ENCODE measurements around the gene KBTBD3.
"Not testable (repeated sequence)": the region's sequence is repeated elsewhere in the genome, so short reads cannot be mapped to it uniquely, and the experiment has no call there.

KBTBD3 gene

DNA sequence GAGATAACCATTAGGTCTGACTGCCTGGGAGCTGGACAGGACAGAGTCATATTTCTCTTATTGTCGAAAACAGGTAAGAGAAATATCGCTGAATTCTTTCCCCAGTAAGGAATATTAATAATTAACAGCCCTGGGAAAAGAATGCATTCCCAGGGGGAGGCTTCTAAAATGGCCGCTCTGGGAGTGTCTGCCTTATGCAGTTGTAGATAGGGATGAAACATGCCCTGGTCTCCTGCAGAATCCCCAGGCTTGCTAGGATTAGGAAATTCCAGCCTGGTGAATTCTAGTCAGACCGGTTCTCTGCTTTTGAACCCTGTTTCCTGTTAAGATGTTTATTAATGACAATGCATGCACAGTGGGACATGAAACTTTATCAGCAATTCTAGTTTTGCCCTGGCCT, 74.1 kb downstream of the KBTBD3 start:
- not testable (repeated sequence) for DNase-seq

DNA sequence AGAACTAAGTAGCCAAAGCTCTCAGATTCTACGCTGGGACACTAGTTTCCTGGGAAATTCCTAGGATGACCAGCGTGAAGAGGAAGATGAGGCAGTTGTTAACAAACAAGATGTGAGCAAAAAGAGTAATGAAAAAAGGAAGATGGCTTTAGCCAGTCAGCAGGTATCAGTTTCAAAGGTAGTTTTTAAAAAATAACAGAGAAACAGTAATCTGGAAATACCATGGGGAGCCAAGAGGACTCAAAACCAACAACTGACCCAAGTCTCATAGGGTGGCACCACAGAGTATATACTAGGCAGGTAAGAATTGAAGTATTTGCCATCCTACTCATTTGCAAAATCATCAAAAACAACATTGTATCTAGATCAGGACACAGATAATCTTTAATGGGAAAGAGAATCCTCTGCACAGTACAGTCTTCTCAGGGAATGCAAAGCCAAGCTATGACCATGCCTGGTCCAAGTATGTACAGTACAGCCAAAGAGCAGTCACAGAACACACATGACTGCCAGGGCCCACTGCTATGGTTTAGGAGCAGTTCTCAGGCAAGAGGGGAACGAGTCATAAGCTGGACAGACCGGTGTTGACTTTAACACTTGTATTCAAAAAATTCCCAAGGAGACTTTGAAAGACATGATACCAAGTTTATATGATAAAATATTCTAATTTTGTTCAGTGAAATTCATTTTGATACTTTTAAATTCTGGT, 75.7 kb downstream of the KBTBD3 start:
- DNase-seq = no peak
